Stimulated activated CD4-positive, alpha-beta T cell treated with anti-CD3 and anti-CD28 coated beads, Interleukin-12 subunit alpha, Interleukin-12 subunit beta, amount 100 ng/mL, for 24 hours (primary cell): ENCODE measurements around the gene NARF.

ENCODE experiments used
- DNase-seq, 2 experiments: peaks; one replicate each; pipeline ENCODE4 v3.0.0-alpha.2; 2020; ENCODE audit warnings: low read depth in 2 of 2

NARF gene

DNA sequence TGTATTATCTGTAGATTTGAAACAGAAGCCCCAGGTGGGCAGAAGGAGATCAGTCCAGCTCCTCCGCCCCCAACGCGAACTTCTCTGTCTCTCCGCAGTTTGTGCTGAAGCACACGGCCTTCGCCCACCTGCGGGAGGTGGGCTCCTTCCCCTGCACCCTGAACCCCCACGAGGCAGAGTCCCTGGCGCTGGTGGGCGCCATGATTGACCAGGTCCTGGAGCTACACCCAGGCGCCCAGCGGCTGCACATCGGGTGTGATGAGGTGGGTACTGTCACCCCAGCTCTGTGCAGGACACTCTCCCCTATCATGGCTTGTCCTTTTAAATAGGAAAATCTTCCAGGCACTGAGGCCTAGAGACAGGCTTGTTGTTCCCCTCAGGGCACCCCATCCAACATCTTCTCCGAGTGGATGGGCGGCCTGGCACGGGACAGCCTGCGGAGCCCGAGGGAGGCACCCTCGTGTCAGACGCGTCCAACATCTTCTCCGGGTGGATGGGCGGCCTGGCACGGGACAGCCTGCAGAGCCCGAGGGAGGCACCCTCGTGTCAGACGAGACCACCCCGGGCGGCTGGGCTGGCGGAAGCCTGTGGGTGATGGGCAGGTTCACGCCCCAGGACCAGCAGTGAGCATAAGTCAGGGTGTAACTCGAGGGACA is 24.9 kb upstream of the NARF start:
- DNase-seq, result no peak

DNA sequence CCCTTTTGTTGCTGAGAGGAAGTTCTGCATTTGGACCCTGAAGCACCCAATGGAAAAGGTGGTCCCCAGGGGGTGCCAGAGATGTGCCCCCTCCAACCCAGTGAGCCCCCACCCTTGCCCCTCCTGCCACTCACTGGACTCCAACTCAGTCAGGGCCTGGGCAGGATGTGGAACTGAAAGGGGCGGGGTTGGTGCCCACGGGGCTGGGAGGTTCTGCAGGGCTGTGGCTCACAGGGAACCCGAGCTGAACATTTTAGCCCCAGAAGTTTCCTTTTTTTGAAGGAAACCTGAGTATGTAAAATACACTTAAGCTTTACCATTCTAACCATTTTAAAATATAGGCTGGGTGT is 24.4 kb upstream of the NARF start:
- no peak for DNase-seq

DNA sequence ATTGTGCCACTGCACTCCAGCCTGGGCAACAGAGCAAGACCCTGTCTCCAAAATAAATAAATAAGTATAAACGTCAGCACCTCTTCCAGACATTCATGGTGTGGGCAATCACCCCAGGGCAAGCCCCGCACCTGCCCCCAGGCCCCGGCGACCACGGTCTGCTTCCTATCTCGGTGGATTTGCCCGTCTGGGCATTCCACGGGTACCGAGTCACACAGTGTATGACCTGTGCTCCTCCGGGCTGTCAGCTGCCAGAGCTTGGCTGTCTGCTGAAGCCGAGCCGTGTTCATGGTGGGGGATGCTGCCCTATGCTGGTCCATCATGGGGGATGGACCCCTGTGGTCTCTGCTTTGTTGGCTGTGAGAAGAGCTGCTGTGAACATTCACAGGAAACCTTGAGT is 23.4 kb upstream of the NARF start:
- DNase-seq, result no peak

- DNase-seq, result no peak
Observed at GRCh38 chr17:82435601-82436583, 22.6 kb upstream of the NARF start.

DNA sequence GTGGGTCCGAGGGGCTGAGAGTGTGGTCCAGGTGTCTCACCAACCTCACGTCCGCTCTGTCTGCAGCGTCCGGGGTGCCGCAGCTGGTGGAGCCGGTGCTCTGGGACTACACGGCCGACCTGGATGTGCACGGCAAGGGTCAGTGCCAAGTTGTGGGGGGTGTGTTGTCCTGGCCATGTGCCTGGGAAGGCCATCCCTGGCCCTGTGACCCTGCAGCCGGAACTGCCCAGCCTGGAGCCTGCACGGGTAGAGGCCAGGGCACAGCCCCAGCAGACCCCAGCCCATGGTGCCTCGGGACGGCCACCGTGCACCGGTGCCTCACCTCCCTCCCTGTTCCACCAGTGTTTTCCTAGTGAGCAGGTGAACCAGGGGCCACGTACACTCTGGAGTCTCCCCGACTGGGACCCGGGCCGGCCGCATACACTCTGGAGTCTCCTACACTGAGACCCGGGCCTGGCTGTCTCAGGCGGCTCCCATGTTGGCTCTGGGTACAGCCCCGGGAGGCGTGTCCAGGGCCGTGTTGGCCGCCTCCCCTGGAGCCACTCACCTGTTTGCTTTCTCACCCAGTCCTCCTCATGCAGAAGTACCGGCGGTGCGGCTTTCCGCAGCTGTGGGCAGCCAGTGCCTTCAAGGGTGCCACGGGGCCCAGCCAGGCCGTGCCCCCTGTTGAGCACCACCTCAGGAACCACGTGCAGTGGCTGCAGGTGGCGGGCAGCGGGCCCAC is 21.8 kb upstream of the NARF start:
- no peak for DNase-seq

- no peak for DNase-seq
Observed at GRCh38 chr17:82437325-82437668, 21.2 kb upstream of the NARF start.

DNA sequence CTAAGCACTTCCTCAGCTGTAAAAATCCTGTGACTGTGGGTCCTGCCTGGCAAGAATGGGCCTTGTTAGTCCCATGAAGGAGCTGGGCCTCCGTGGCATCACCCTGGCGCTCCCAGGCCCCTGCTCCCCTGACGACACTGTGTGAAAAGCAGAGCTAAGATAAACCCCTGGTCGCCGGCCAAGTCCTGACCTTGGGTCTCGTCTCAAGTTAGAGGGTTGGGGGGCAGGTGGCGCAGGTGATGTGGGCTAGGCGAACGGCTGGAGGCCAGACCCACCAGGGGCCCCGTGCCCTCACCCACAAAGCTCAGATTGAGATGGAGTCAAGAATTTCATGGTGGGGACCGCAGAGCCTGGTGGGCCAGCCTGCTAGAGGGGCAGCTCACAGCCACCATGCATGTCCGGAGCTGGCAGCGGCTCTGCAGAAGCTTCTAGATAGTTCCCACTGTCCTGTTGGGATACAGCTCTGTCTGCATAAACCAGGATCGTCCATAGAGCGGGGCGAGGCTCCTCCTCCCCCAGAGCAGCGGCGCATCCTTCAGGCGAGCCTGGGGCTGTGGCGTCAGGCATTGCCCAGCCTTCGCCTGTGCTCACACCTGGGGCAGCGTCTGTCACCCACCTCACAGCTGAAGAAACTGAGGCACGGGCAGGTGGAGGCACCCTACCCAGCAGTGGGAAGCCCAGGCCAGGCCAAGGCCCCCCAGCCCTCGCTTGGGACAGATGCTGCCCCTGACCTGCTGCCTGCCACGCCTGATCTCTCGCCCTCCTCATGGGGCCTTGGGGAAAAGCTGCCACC is 19.9 kb upstream of the NARF start:
- no peak for DNase-seq

GRCh38 chr17:82439194-82439828 is 19.2 kb upstream of the NARF start:
- no peak for DNase-seq

- DNase-seq, result no peak
Observed at GRCh38 chr17:82439829-82440365, 18.6 kb upstream of the NARF start.

DNA sequence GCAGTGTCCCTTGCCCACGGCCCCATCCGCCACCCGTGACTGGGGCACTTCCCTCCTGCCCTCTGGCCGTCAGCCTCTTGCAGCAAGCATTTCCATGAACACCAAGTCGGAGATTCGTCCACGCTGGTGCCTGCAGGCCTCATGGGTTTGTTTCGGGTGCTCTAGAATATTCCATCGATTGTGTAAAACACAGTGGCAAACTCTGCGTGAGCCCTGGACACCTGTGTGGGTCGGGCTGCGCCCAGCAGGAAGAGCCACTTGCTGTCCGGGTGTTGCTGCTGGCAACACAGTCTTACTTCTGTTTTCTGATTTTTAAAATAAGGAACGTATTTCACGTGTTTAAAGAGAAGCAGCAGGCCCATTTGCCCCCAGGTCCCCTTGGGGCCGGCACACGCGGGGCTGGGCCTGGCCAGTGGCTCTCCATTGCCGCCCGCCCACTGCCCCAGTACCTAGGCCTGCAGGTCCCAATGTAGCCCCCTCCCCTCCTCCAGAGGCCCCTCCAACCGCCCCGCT is 18.0 kb upstream of the NARF start:
- DNase-seq, result no peak

- no peak for DNase-seq
Observed at GRCh38 chr17:82440991-82441627, 17.4 kb upstream of the NARF start.

GRCh38 chr17:82441691-82442487 is 16.7 kb upstream of the NARF start:
- no peak for DNase-seq

GRCh38 chr17:82442643-82443464 is 15.7 kb upstream of the NARF start:
- DNase-seq, result no peak

GRCh38 chr17:82443465-82444283 is 14.9 kb upstream of the NARF start:
- DNase-seq, result no peak

DNA sequence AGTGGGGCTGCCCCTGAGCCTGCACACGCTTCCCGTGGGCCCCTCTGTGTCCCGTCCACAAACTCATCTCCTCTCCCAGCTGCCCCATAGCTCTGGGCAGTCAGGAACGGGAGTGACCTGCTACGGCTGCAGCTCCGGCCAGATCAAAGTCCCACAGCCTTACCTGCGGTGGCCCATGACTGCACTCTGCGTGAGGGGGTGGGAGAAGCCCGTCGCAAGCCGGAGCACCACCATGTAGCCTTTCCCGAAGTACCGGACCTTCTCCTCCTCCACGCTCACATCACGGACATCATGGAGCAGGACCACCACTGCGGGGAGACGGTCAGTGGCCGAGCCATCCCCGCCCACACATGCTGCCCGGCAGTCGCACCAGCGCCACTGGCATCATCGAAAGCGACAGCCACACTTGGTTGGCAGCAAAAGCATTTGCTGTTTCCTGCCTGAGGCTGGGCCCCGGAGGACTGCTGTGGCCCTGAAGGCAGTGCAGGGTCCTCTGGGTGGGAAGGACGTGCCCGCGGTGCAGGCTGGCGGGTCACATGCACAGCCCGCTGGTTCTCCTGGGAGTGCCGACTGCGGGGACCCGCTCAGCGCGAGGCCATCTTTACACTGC is 14.2 kb upstream of the NARF start:
- no peak for DNase-seq

DNA sequence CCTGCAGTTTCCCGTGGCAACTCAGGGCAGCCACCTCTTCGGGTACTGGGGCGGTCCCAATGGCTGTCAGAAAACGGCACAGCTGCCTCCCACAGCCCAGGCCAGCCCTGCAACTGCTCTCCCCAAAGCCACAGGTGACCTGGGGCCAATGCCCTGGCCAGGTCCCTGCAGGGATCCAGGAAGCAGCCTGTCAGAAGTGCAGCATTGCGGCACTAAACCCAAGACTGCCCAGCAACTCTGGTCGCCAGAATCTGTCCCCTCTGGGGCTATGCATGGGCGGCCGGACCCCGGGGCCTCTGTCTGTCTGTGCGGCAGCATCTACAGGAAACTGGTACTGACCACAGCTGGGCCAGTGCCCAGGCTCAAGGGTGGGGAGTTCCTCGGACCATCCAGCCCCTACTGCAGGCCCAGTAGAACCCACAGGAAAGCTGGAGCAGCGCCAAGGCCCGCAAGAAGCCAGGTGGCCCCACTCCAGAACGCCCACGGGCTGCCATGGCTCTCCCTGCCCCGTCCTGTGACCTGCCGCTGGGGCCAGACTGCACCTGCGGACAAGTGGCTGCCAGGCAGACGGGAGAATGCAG is 13.5 kb upstream of the NARF start:
- DNase-seq, result no peak

DNA sequence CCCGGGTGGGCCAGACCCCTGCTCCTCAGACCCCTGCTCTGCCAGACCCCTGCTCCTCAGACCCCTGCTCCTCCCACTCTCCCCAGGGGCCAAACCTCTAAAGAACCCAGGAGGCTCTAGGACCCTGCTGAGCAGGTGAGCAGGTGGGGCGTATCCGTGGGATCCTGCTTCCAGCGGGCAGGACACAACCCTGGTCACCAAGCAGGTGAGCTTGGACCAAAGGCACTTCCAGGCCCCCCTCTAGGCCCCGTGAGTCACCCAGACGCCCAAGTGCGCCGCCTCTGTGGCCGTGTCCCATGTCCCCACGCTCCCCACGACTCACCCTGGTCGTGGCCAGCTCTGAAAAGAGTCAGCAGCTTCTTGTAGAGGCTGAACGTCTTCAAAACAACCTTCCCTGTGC is 13.0 kb upstream of the NARF start:
- no peak for DNase-seq
